Measurements from ENCODE around the gene RXYLT1. TPM values are rescaled to one million over a fixed set of nuclear protein-coding genes. Genes with fewer than 3 reads are reported as not detected.

Gene RXYLT1
- total RNA-seq, 1 experiment from 2014 or later, result 21.1 TPM

DNA sequence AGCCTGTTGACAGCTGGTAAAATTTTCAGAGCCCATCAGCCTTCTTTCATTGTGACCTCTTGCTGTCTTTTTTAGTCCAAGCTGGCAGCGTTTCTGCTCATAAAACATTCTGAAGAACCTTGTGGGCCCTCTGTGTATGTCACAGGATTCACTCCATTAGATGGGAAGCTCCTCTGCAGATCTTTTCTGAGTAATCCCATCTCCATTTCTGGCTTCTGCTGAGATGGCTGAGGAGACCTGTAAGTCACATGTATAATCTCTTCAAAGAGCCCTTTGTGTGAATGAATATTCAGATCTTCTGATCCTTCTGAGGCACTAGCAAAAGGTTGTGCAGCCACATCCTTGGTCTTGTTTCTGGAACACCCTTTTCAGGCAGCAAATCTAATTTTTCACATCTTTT lies 2.8 kb downstream of the RXYLT1 start:
- CTCF ChIA-PET, result no interaction called here
- DNase-seq (ENCODE audit: low spot score), result no peak

DNA sequence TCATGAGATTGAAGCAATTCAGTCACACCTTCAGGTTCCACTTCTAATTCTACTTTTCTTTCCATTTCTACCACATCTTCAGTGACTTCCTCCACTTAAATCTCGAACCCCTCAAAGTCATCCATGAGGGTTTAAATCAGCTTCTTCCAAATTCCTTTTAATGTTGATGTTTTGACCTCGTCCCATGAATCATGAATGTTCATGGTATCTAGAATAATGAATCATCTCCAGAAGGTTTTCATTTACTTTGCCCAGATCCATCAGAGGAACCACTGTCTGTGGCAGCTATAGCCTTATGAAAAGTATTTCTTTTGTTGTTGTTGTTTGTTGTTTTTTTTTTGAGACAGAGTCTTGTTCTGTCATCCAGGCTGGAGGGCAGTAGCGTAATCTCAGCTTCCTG lies 7.6 kb downstream of the RXYLT1 start:
- TF ChIP-seq, protein P1, sequence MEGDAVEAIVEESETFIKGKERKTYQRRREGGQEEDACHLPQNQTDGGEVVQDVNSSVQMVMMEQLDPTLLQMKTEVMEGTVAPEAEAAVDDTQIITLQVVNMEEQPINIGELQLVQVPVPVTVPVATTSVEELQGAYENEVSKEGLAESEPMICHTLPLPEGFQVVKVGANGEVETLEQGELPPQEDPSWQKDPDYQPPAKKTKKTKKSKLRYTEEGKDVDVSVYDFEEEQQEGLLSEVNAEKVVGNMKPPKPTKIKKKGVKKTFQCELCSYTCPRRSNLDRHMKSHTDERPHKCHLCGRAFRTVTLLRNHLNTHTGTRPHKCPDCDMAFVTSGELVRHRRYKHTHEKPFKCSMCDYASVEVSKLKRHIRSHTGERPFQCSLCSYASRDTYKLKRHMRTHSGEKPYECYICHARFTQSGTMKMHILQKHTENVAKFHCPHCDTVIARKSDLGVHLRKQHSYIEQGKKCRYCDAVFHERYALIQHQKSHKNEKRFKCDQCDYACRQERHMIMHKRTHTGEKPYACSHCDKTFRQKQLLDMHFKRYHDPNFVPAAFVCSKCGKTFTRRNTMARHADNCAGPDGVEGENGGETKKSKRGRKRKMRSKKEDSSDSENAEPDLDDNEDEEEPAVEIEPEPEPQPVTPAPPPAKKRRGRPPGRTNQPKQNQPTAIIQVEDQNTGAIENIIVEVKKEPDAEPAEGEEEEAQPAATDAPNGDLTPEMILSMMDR (conservative IDR thresholded peaks at IDR 0.05; ENCODE audit: low read depth, low read length), result no peak
- no peak for TF ChIP-seq EZH2 (IDR thresholded peaks at IDR 0.05; ENCODE audit: borderline replicate concordance, low read depth, low read length, poor library complexity, severe bottlenecking)
- no peaks in the 10 kb centered on the region for H3K36me3 ChIP-seq (ENCODE audit: insufficient read depth, low read length, poor library complexity, severe bottlenecking)

More for the DNA sequence above, 2.8 kb downstream of the RXYLT1 start:
- POLR2A ChIA-PET (ENCODE audit: low non-redundant PET), result no interaction called here
- intact Hi-C loops (cut with micrococcal nuclease; ENCODE audit: unreplicated experiment), result loop anchor here (5.0 kb wide), 1 partner anchor 360 kb away; no protein-coding TSS in a partner anchor
- Histone ChIP-seq H3K4me3 (ENCODE audit: low read depth, low read length, poor library complexity, severe bottlenecking) (no peak overlapping the region), H3K36me3 (ENCODE audit: insufficient read depth, low read length, poor library complexity, severe bottlenecking) (no peaks in the 10 kb centered on the region), H3K27ac (ENCODE audit: low read depth, low read length, poor library complexity, severe bottlenecking) (no peak overlapping the region), H3K9me3 (ENCODE audit: low read depth, low read length, poor library complexity, severe bottlenecking) (no peaks in the 10 kb centered on the region), H3K4me1 (ENCODE audit: insufficient read depth, low read length, poor library complexity, severe bottlenecking) (no peaks in the 10 kb centered on the region), H3K27me3 (replicated peaks; ENCODE audit: insufficient read depth, low read depth, low read length, poor library complexity) (no peaks in the 10 kb centered on the region)
- no TSS peak for BruUV-seq (replicated peaks)
- TF ChIP-seq, protein P1 (conservative IDR thresholded peaks at IDR 0.05; ENCODE audit: low read depth, low read length), result no peak
- TF ChIP-seq EZH2 (IDR thresholded peaks at IDR 0.05; ENCODE audit: borderline replicate concordance, low read depth, low read length, poor library complexity, severe bottlenecking), result no peak

DNA sequence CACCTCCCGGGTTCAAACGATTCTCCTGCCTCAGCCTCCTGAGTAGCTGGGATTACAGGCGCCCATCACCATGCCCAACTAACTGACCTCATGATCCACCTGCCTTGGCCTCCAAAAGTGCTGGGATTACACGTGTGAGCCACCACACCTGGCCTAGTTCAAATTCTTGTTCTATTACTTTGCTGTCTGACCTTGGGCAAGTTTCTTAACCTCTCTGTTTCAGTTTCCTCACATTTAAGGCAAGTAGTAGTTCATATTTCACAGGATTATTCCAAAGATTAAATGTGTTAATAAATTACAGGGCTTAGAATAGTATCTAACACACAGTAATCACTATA lies 10.9 kb downstream of the RXYLT1 start:
- ChIA-PET CTCF (no interaction called here), POLR2A (ENCODE audit: low non-redundant PET) (no interaction called here)
- TF ChIP-seq, protein P1 (conservative IDR thresholded peaks at IDR 0.05; ENCODE audit: low read depth, low read length), result no peak
- TF ChIP-seq EZH2 (IDR thresholded peaks at IDR 0.05; ENCODE audit: borderline replicate concordance, low read depth, low read length, poor library complexity, severe bottlenecking), result no peak
- intact Hi-C loops (cut with micrococcal nuclease; ENCODE audit: unreplicated experiment), result no loop called here
- no TSS peak for BruUV-seq (replicated peaks)
- H3K36me3 ChIP-seq (ENCODE audit: insufficient read depth, low read length, poor library complexity, severe bottlenecking), result no peaks in the 10 kb centered on the region
- no peaks in the 10 kb centered on the region for H3K9me3 ChIP-seq (ENCODE audit: low read depth, low read length, poor library complexity, severe bottlenecking)
- no peak for DNase-seq (ENCODE audit: low spot score)
- no peaks in the 10 kb centered on the region for H3K4me1 ChIP-seq (ENCODE audit: insufficient read depth, low read length, poor library complexity, severe bottlenecking)
- no peak overlapping the region for H3K4me3 ChIP-seq (ENCODE audit: low read depth, low read length, poor library complexity, severe bottlenecking)
- H3K27ac ChIP-seq (ENCODE audit: low read depth, low read length, poor library complexity, severe bottlenecking), result no peak overlapping the region
- no peaks in the 10 kb centered on the region for H3K27me3 ChIP-seq (replicated peaks; ENCODE audit: insufficient read depth, low read depth, low read length, poor library complexity)

More for the DNA sequence above, 7.6 kb downstream of the RXYLT1 start:
- CTCF ChIA-PET, result no interaction called here
- no peaks in the 10 kb centered on the region for H3K27me3 ChIP-seq (replicated peaks; ENCODE audit: insufficient read depth, low read depth, low read length, poor library complexity)
- no peak overlapping the region for H3K27ac ChIP-seq (ENCODE audit: low read depth, low read length, poor library complexity, severe bottlenecking)
- POLR2A ChIA-PET (ENCODE audit: low non-redundant PET), result no interaction called here
- DNase-seq (ENCODE audit: low spot score), result no peak
- no peaks in the 10 kb centered on the region for H3K9me3 ChIP-seq (ENCODE audit: low read depth, low read length, poor library complexity, severe bottlenecking)
- H3K4me3 ChIP-seq (ENCODE audit: low read depth, low read length, poor library complexity, severe bottlenecking), result no peak overlapping the region
- H3K4me1 ChIP-seq (ENCODE audit: insufficient read depth, low read length, poor library complexity, severe bottlenecking), result no peaks in the 10 kb centered on the region
- no TSS peak for BruUV-seq (replicated peaks)
- intact Hi-C loops (cut with micrococcal nuclease; ENCODE audit: unreplicated experiment), result no loop called here
